C4-2B (cell line): Measurements from ENCODE around the gene URAD.

ENCODE experiments used
- ZFX ChIP-seq: fragments of 450-650 bp; IDR thresholded peaks from 2 replicates; pipeline ENCODE4 v1.6.1; 2017
- TF ChIP-seq, protein P1 (sequence below): fragments of 450-650 bp; conservative IDR thresholded peaks from 2 replicates; pipeline ENCODE4 v1.5.1; 2017; ENCODE audit warnings: mild to moderate bottlenecking

DNA sequence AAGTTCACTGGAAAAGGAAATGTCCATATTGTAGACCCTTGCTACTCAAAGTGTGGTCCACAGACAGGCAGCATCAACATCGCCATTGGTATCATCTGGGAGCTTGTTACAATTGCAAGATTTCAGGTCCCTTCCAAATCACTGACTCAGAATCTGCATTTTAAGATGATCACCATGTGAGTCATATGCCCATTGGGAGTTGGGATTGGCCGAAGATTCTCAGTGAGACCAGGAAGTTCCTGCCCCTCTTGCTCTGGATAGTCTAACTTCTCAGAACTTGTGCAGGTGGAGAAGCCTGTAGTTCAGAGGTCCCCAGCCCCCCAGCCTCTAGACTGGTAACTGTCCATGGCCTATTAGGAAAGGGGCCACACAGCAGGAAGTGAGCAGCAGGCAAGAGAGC, 48.9 kb upstream of the URAD start:
- TF ChIP-seq, protein P1, sequence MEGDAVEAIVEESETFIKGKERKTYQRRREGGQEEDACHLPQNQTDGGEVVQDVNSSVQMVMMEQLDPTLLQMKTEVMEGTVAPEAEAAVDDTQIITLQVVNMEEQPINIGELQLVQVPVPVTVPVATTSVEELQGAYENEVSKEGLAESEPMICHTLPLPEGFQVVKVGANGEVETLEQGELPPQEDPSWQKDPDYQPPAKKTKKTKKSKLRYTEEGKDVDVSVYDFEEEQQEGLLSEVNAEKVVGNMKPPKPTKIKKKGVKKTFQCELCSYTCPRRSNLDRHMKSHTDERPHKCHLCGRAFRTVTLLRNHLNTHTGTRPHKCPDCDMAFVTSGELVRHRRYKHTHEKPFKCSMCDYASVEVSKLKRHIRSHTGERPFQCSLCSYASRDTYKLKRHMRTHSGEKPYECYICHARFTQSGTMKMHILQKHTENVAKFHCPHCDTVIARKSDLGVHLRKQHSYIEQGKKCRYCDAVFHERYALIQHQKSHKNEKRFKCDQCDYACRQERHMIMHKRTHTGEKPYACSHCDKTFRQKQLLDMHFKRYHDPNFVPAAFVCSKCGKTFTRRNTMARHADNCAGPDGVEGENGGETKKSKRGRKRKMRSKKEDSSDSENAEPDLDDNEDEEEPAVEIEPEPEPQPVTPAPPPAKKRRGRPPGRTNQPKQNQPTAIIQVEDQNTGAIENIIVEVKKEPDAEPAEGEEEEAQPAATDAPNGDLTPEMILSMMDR: no peak
- TF ChIP-seq ZFX: no peak
